GM23248 (cell line): ENCODE data around the gene CTIF.

ENCODE experiments used
- EZH2 ChIP-seq: fragments of 200-600 bp; sonication (generic); IDR thresholded peaks from 2 replicates; pipeline ENCODE4 v1.6.1; 2018; ENCODE audit warnings: antibody characterized with exemption, mild to moderate bottlenecking; ENCODE audit not compliant: insufficient read depth, poor library complexity, severe bottlenecking
- EZH2phosphoT487 ChIP-seq: fragments of 200-600 bp; sonication (generic); IDR thresholded peaks from 2 replicates; pipeline ENCODE4 v1.6.1; 2018; ENCODE audit warnings: antibody characterized with exemption, moderate library complexity, mild to moderate bottlenecking, low read depth; ENCODE audit not compliant: insufficient read depth

- TF ChIP-seq EZH2 (no peak), EZH2phosphoT487 (no peak)
These were observed 68.5 kb downstream of the CTIF start for GRCh38 chr18:48607056-48607984.
